ENCODE measurements around the gene LACTB.

GRCh38 chr15:63073497-63074172, 48.0 kb upstream of the LACTB start:
- TF ChIP-seq, protein P1, sequence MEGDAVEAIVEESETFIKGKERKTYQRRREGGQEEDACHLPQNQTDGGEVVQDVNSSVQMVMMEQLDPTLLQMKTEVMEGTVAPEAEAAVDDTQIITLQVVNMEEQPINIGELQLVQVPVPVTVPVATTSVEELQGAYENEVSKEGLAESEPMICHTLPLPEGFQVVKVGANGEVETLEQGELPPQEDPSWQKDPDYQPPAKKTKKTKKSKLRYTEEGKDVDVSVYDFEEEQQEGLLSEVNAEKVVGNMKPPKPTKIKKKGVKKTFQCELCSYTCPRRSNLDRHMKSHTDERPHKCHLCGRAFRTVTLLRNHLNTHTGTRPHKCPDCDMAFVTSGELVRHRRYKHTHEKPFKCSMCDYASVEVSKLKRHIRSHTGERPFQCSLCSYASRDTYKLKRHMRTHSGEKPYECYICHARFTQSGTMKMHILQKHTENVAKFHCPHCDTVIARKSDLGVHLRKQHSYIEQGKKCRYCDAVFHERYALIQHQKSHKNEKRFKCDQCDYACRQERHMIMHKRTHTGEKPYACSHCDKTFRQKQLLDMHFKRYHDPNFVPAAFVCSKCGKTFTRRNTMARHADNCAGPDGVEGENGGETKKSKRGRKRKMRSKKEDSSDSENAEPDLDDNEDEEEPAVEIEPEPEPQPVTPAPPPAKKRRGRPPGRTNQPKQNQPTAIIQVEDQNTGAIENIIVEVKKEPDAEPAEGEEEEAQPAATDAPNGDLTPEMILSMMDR (conservative IDR thresholded peaks at IDR 0.05; ENCODE audit: low read depth, low read length): no peak
- no peak for TF ChIP-seq EZH2 (IDR thresholded peaks at IDR 0.05; ENCODE audit: borderline replicate concordance, low read depth, low read length, poor library complexity, severe bottlenecking)

All from A673 (cell line).